Measurements from ENCODE around the gene SRSF4. TPM values are rescaled to one million over a fixed set of nuclear protein-coding genes. Genes with fewer than 3 reads are reported as not detected.

Gene SRSF4
- total RNA-seq, 1 experiment from 2014 or later, result 44.1 TPM

- Histone ChIP-seq H3K36me3 (ENCODE audit: control insufficient read depth, insufficient read depth, low read length) (no peaks in the 10 kb centered on the region), H3K9me3 (no peaks in the 10 kb centered on the region), H3K4me3 (ENCODE audit: low read depth, low read length) (no peak overlapping the region), H3K4me1 (peaks cover 12% of the 10 kb centered on the region; the same call in 1 of the 2 replicates), H3K27me3 (replicated peaks; ENCODE audit: control insufficient read depth, insufficient read depth, low read length) (no peaks in the 10 kb centered on the region)
- TSS peak; percentile 4 for BruUV-seq (replicated peaks)
- POLR2A ChIA-PET, result no interaction called here
- no peaks in the 10 kb centered on the region for H3K9me3 Mint-ChIP-seq (ENCODE audit: unreplicated experiment)
- H3K27ac Mint-ChIP-seq (ENCODE audit: unreplicated experiment), result no peak overlapping the region
- H3K4me3 Mint-ChIP-seq (ENCODE audit: unreplicated experiment), result no peak overlapping the region
- peaks cover 40% of the 10 kb centered on the region for H3K36me3 Mint-ChIP-seq (ENCODE audit: insufficient read depth, unreplicated experiment)
- H3K4me1 Mint-ChIP-seq (ENCODE audit: low read depth, unreplicated experiment), result no peaks in the 10 kb centered on the region
- no peak for TF ChIP-seq CTCF (IDR thresholded peaks at IDR 0.05; ENCODE audit: insufficient read depth in 1 of 2, low read depth in 1 of 2, low read length in 1 of 2, severe bottlenecking in 1 of 2, unreplicated experiment in 1 of 2)
- DNase-seq, result no peak
- CTCF ChIA-PET, result no interaction called here
- intact Hi-C loops (cut with micrococcal nuclease; ENCODE audit: unreplicated experiment), result no loop called here
- H3K27me3 Mint-ChIP-seq (ENCODE audit: insufficient read depth, unreplicated experiment), result no peaks in the 10 kb centered on the region
Measured at GRCh38 chr1:29171089-29171488, 10.6 kb downstream of the SRSF4 start.

DNA sequence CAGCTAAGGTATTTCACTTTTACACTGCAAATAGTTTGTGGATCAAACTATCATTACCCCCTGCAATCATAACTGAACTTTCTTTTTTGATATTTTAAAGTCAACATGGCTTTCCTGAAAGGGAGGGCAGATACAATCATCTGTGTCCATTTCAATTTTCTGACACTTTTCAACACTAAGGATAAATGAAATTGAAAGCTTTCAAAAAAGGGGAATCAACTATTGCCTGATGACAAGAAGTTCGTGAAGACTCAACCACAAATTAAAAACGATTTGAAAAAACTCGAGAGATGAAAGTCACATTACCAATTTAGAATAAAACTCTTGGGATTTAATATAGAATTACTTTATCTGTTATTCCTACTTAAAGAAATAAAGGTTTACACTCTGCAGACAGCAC, 11.7 kb downstream of the SRSF4 start:
- CTCF ChIA-PET, result interaction anchor here (0.5 kb wide), 1 partner anchor 15 kb away, joined by 3 read pairs; no protein-coding TSS in a partner anchor

DNA sequence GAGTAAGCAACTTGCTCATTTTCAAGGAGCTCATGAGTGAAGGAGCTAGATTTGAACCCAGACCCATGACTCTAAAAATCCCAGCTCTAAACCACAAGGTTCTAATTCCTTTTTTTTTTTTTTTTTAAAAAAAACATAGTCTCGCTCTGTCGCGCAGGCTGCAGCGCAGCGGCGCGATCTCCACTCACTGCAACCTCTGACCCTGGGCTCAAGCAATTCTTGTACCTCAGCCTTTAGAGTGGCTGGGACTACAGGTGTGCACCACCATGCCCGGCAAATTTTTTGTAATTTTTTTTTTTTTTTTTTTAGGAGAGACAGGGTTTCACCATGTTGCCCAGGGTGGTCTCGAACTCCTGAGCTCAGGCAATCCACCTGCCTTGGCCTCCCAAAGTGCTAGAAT, 13.8 kb downstream of the SRSF4 start:
- CTCF ChIA-PET, result interaction anchor here (1.5 kb wide), 1 partner anchor 11 kb away, joined by 3 read pairs; no protein-coding TSS in a partner anchor
- Histone ChIP-seq H3K4me3 (ENCODE audit: low read depth, low read length) (no peak overlapping the region), H3K36me3 (ENCODE audit: control insufficient read depth, insufficient read depth, low read length) (no peaks in the 10 kb centered on the region), H3K27me3 (replicated peaks; ENCODE audit: control insufficient read depth, insufficient read depth, low read length) (no peaks in the 10 kb centered on the region), H3K9me3 (no peaks in the 10 kb centered on the region), H3K4me1 (peaks cover 12% of the 10 kb centered on the region; the same call in 1 of the 2 replicates)
- Mint-ChIP-seq H3K9me3 (ENCODE audit: unreplicated experiment) (no peaks in the 10 kb centered on the region), H3K4me1 (ENCODE audit: low read depth, unreplicated experiment) (no peaks in the 10 kb centered on the region), H3K27ac (ENCODE audit: unreplicated experiment) (no peak overlapping the region), H3K4me3 (ENCODE audit: unreplicated experiment) (no peak overlapping the region), H3K36me3 (ENCODE audit: insufficient read depth, unreplicated experiment) (peaks cover 50% of the 10 kb centered on the region), H3K27me3 (ENCODE audit: insufficient read depth, unreplicated experiment) (no peaks in the 10 kb centered on the region)
- DNase-seq, result no peak
- POLR2A ChIA-PET, result interaction anchor here (0.6 kb wide), 1 partner anchor 13 kb away, joined by 5 read pairs; no protein-coding TSS in a partner anchor
- BruUV-seq (replicated peaks), result no TSS peak
- intact Hi-C loops (cut with micrococcal nuclease; ENCODE audit: unreplicated experiment), result no loop called here
- TF ChIP-seq CTCF (IDR thresholded peaks at IDR 0.05; ENCODE audit: insufficient read depth in 1 of 2, low read depth in 1 of 2, low read length in 1 of 2, severe bottlenecking in 1 of 2, unreplicated experiment in 1 of 2), result no peak

More for the DNA sequence above, 11.7 kb downstream of the SRSF4 start:
- TF ChIP-seq CTCF (IDR thresholded peaks at IDR 0.05; ENCODE audit: insufficient read depth in 1 of 2, low read depth in 1 of 2, low read length in 1 of 2, severe bottlenecking in 1 of 2, unreplicated experiment in 1 of 2), result no peak
- DNase-seq, result no peak
- Mint-ChIP-seq H3K9me3 (ENCODE audit: unreplicated experiment) (no peaks in the 10 kb centered on the region), H3K36me3 (ENCODE audit: insufficient read depth, unreplicated experiment) (peaks cover 46% of the 10 kb centered on the region), H3K4me1 (ENCODE audit: low read depth, unreplicated experiment) (no peaks in the 10 kb centered on the region), H3K27me3 (ENCODE audit: insufficient read depth, unreplicated experiment) (no peaks in the 10 kb centered on the region), H3K27ac (ENCODE audit: unreplicated experiment) (no peak overlapping the region), H3K4me3 (ENCODE audit: unreplicated experiment) (no peak overlapping the region)
- H3K36me3 ChIP-seq (ENCODE audit: control insufficient read depth, insufficient read depth, low read length), result no peaks in the 10 kb centered on the region
- no peak overlapping the region for H3K4me3 ChIP-seq (ENCODE audit: low read depth, low read length)
- H3K4me1 ChIP-seq, result peaks cover 12% of the 10 kb centered on the region; the same call in 1 of the 2 replicates
- no peaks in the 10 kb centered on the region for H3K9me3 ChIP-seq
- H3K27me3 ChIP-seq (replicated peaks; ENCODE audit: control insufficient read depth, insufficient read depth, low read length), result no peaks in the 10 kb centered on the region
- BruUV-seq (replicated peaks), result no TSS peak
- POLR2A ChIA-PET, result no interaction called here
- intact Hi-C loops (cut with micrococcal nuclease; ENCODE audit: unreplicated experiment), result no loop called here

Measured in Caco-2 (cell line).